Tibial artery (tissue), 4 donors: ENCODE data around the gene SPACA4.
A peak's percentile ranks its signal among the peaks of the same experiment; 100 is the strongest.

Source experiments
- DNase-seq, 2 donors: peaks; one replicate each; pipeline ENCODE4 v3.0.0-alpha.2; 2019
- H3K27ac ChIP-seq, 2 donors: fragments of 200-600 bp; sonication (generic) in 1 of 2; 1 replicate in 1 of 2; 2 replicates in 1 of 2; pipeline ENCODE4 v1.5.1; 2018 to 2019; ENCODE audit warnings: mild to moderate bottlenecking in 1 of 2
- H3K27me3 ChIP-seq, 2 donors: fragments of 200-600 bp; sonication (generic) in 1 of 2; one replicate each; pipeline versions ENCODE4 v1.5.1 to v1.6.0; 2016 to 2019
- H3K36me3 ChIP-seq, 3 donors: fragments of 200-600 bp; sonication (generic) in 2 of 3; one replicate each; pipeline ENCODE4 v1.5.1; 2016 to 2019; ENCODE audit warnings: mild to moderate bottlenecking in 2 of 3
- H3K4me1 ChIP-seq, 4 donors: fragments of 200-600 bp; sonication (generic) in 2 of 4; 1 replicate in 3 of 4; 2 replicates in 1 of 4; pipeline ENCODE4 v1.5.1; 2016 to 2019
- H3K4me3 ChIP-seq, 2 donors: fragments of 200-600 bp; sonication (generic) in 1 of 2; 1 replicate in 1 of 2; 2 replicates in 1 of 2; pipeline ENCODE4 v1.5.1; 2018 to 2019; ENCODE audit warnings: mild to moderate bottlenecking in 2 of 2
- H3K9me3 ChIP-seq, 3 donors: fragments of 200-600 bp; sonication (generic) in 1 of 3; one replicate each; pipeline ENCODE4 v1.5.1; 2016 to 2019
- CTCF ChIP-seq, 2 experiments: fragments of 200-600 bp in 1 of 2; fragments of 450-650 bp in 1 of 2; IDR thresholded peaks; one replicate each; pipeline ENCODE4 v1.5.1; 2017 to 2019; ENCODE audit warnings: antibody characterized with exemption in 2 of 2, mild to moderate bottlenecking in 1 of 2, moderate library complexity in 1 of 2
- intact Hi-C: fragments of 100-400 bp; cut with DNase I; formaldehyde crosslinking; loops from one replicate; pipeline ENCODE4 v1.15.0; 2023; ENCODE audit warnings: low total_unique reads

The SPACA4 gene

GRCh38 chr19:48613852-48614435 lies 7.4 kb downstream of the SPACA4 start:
- intact Hi-C loops, result no loop called here
- Histone ChIP-seq H3K4me3 (no peak overlapping the region), H3K4me1 (peaks cover 0 to 47% (median 15%) of the 10 kb centered on the region in 4 donors)

GRCh38 chr19:48614436-48615230 lies 8.1 kb downstream of the SPACA4 start, which contains the start of gene FAM83E:
Gene FAM83E, minus strand, starts transcription at chr19:48615076. Its CDS starts 1,704 bp downstream, at chr19:48613372.
- H3K4me1 ChIP-seq, result peaks cover 0 to 49% (median 16%) of the 10 kb centered on the region in 4 donors
- no peak for TF ChIP-seq CTCF (IDR thresholded peaks at IDR 0.05)
- H3K27me3 ChIP-seq, result no peaks in the 10 kb centered on the region
- no peak within 1 kb of the TSS for H3K4me3 ChIP-seq
- H3K9me3 ChIP-seq, result no peaks in the 10 kb centered on the region
- intact Hi-C loops, result no loop called here
- peak in 1 of 2 donors; percentile 64 for DNase-seq
- H3K27ac ChIP-seq, result no peak within 1 kb of the TSS
- peaks cover 24 to 33% (median 31%) of the 10 kb centered on the region in 3 donors for H3K36me3 ChIP-seq

More at GRCh38 chr19:48613852-48614435, 7.4 kb downstream of the SPACA4 start:
- Histone ChIP-seq H3K27me3 (no peaks in the 10 kb centered on the region), H3K36me3 (peaks cover 24 to 33% (median 31%) of the 10 kb centered on the region in 3 donors), H3K9me3 (no peaks in the 10 kb centered on the region), H3K27ac (no peak overlapping the region)
- DNase-seq, result no peak
- no peak for TF ChIP-seq CTCF (IDR thresholded peaks at IDR 0.05)

GRCh38 chr19:48615231-48616040 lies 8.9 kb downstream of the SPACA4 start:
- H3K27me3 ChIP-seq, result no peaks in the 10 kb centered on the region
- H3K4me3 ChIP-seq, result no peak overlapping the region
- peaks cover 0 to 57% (median 22%) of the 10 kb centered on the region in 4 donors for H3K4me1 ChIP-seq
- DNase-seq, result peak in 1 of 2 donors; percentile 64
- H3K9me3 ChIP-seq, result no peaks in the 10 kb centered on the region
- intact Hi-C loops, result no loop called here
- H3K36me3 ChIP-seq, result peaks cover 24 to 33% (median 31%) of the 10 kb centered on the region in 3 donors
- no peak for TF ChIP-seq CTCF (IDR thresholded peaks at IDR 0.05)
- H3K27ac ChIP-seq, result no peak overlapping the region

GRCh38 chr19:48616041-48616436 lies 9.5 kb downstream of the SPACA4 start:
- H3K27me3 ChIP-seq, result no peaks in the 10 kb centered on the region
- no peak overlapping the region for H3K4me3 ChIP-seq
- TF ChIP-seq CTCF (IDR thresholded peaks at IDR 0.05), result no peak
- peaks cover 0 to 62% (median 22%) of the 10 kb centered on the region in 4 donors for H3K4me1 ChIP-seq
- intact Hi-C loops, result no loop called here
- no peaks in the 10 kb centered on the region for H3K9me3 ChIP-seq
- peak in 1 of 2 donors; percentile 61 for DNase-seq
- no peak overlapping the region for H3K27ac ChIP-seq
- H3K36me3 ChIP-seq, result peaks cover 24 to 33% (median 31%) of the 10 kb centered on the region in 3 donors

GRCh38 chr19:48616491-48617056 lies 10.0 kb downstream of the SPACA4 start:
- Histone ChIP-seq H3K4me3 (no peak overlapping the region), H3K4me1 (peaks cover 0 to 62% (median 22%) of the 10 kb centered on the region in 4 donors), H3K36me3 (peaks cover 24 to 33% (median 31%) of the 10 kb centered on the region in 3 donors), H3K9me3 (no peaks in the 10 kb centered on the region), H3K27ac (no peak overlapping the region), H3K27me3 (no peaks in the 10 kb centered on the region)
- TF ChIP-seq CTCF (IDR thresholded peaks at IDR 0.05), result no peak
- intact Hi-C loops, result no loop called here
- no peak for DNase-seq
